ENCODE measurements around the gene FAM200A. TPM values are rescaled to one million over a fixed set of nuclear protein-coding genes. Genes with fewer than 3 reads are reported as not detected.

Gene FAM200A
- total RNA-seq, 1 donor from 2014 or later: 6.1 TPM

GRCh38 chr7:99499721-99500636 lies 51.9 kb downstream of the FAM200A start, which contains the start of gene ZNF394:
TSS of gene ZNF394 (minus strand) at chr7:99500281. CDS start at chr7:99500093, 188 bp downstream.
- DNase-seq: peak; percentile 90

DNA sequence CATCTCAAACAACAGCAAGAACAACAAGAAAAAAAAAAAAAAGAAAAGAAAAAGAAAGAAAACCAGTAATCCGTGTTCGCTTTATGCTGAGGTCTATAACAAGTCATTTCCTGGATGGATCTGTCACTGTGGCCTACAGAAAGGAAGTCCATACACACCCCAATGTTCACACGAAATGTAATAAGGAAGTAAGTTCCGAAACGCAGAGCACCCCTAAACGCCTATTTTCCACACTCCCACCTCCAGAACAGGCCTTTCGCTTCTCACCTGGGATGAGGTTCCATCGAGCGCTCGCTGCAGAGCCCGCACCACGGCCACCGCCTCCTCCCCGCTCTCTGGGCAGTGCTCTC lies 52.6 kb downstream of the FAM200A start:
- peak; percentile 37 for DNase-seq

- no peak for DNase-seq
These were observed 53.4 kb downstream of the FAM200A start for GRCh38 chr7:99498546-99498944.

- DNase-seq: no peak
These were observed 54.0 kb downstream of the FAM200A start for GRCh38 chr7:99497766-99498545.

Other genes with a start within 250 kb of the FAM200A start
- gene ARPC1A, start 226.2 kb downstream of the FAM200A start, total RNA-seq: 210 and 276 TPM in 2 replicates
- 464 and 901 TPM in 2 replicates for gene ARPC1B, start 177.4 kb downstream of the FAM200A start, total RNA-seq
- gene PDAP1, start 143.5 kb downstream of the FAM200A start, total RNA-seq: 52.9 and 74.3 TPM in 2 replicates
- gene BUD31, start 143.1 kb downstream of the FAM200A start, total RNA-seq: 76.4 and 86.7 TPM in 2 replicates
- gene PTCD1, start 113.3 kb downstream of the FAM200A start, total RNA-seq: 5.5 and 6.8 TPM in 2 replicates
- gene CPSF4, start 113.2 kb downstream of the FAM200A start, total RNA-seq: 24.7 and 28.1 TPM in 2 replicates
- 230 and 561 TPM in 2 replicates for gene ATP5MF, start 85.9 kb downstream of the FAM200A start, total RNA-seq
- gene ZNF789, start 79.2 kb downstream of the FAM200A start, total RNA-seq: 4.7 and 6.1 TPM in 2 replicates
- 26.0 and 41.7 TPM in 2 replicates for gene ZNF394, start 51.8 kb downstream of the FAM200A start, total RNA-seq
- 11.2 and 15.2 TPM in 2 replicates for gene ZKSCAN5, start 47.5 kb downstream of the FAM200A start, total RNA-seq
- 10.0 and 10.9 TPM in 2 replicates for gene ZNF655, start 6.5 kb upstream of the FAM200A start, total RNA-seq
- gene TMEM225B, start 46.2 kb upstream of the FAM200A start, total RNA-seq: 0.09 and 0.17 TPM in 2 replicates
- 14.8 and 17.9 TPM in 2 replicates for gene ZSCAN25, start 64.8 kb upstream of the FAM200A start, total RNA-seq
- gene CYP3A5, start 127.9 kb upstream of the FAM200A start, total RNA-seq: not detected in 2 replicates
- gene CYP3A7, start 183.1 kb upstream of the FAM200A start, total RNA-seq: not detected in 2 replicates
- gene CYP3A4, start 232.1 kb upstream of the FAM200A start, total RNA-seq: not detected in 2 replicates